Body of pancreas (tissue), 4 donors: ENCODE results near the gene SMPD1. TPM values are rescaled to one million over a fixed set of nuclear protein-coding genes. Genes with fewer than 3 reads are reported as not detected.

Experiments used
- ATAC-seq: fragments of 150-250 bp; one replicate; pipeline ENCODE4 v1.9.1; 2016
- DNase-seq, 4 donors: peaks; one replicate each; pipeline ENCODE4 v3.0.0-alpha.2; 2019
- H3K27ac ChIP-seq, 4 donors: fragments of 200-600 bp; sonication (generic); 1 replicate in 3 of 4; 2 replicates in 1 of 4; pipeline versions ENCODE4 v1.5.1 to v1.6.1; 2016 to 2019; ENCODE audit warnings: mild to moderate bottlenecking in 1 of 4, mixed read lengths in 1 of 4, moderate library complexity in 1 of 4
- H3K27me3 ChIP-seq, 2 donors: fragments of 200-600 bp; sonication (generic); one replicate each; pipeline ENCODE4 v1.6.0; 2016; ENCODE audit warnings: mild to moderate bottlenecking in 1 of 2
- H3K36me3 ChIP-seq, 2 donors: fragments of 200-600 bp; sonication (generic); replicated peaks in 1 of 2; 2 replicates each; pipeline ENCODE4 v1.5.1; 2016; ENCODE audit warnings: low read depth in 2 of 2; ENCODE audit not compliant: insufficient read depth in 1 of 2
- H3K4me1 ChIP-seq: fragments of 200-600 bp; sonication (generic); one replicate; pipeline ENCODE4 v1.6.0; 2016
- H3K4me3 ChIP-seq, 2 donors: fragments of 200-600 bp; sonication (generic); 1 replicate in 1 of 2; 2 replicates in 1 of 2; pipeline ENCODE4 v1.5.1; 2016 to 2019
- H3K9me3 ChIP-seq, 3 donors: fragments of 200-600 bp; sonication (generic); 1 replicate in 2 of 3; 2 replicates in 1 of 3; pipeline ENCODE4 v1.5.1; 2016
- POLR2A ChIP-seq, 3 donors: fragments of 450-650 bp; IDR thresholded peaks; one replicate each; pipeline ENCODE4 v1.6.1; 2016; ENCODE audit warnings: antibody characterized with exemption in 3 of 3, mild to moderate bottlenecking in 2 of 3
- WGBS, 2 donors: methylation state at CpG; one replicate each; pipeline ENCODE4 v1.1.5; 2017; 5-methylcytosine and 5-hydroxymethylcytosine counted together
- intact Hi-C: fragments of 100-400 bp; cut with DNase I; formaldehyde crosslinking; loops from one replicate; pipeline ENCODE4 v1.15.1; 2023
- total RNA-seq, 2 donors: library from RNA; depleted of rRNA; stranded (reverse); fragments of >200 nt; gene quantifications; one replicate each; pipeline ENCODE4 v1.1.0, GENCODE V29; 2016
- TF ChIP-seq, protein P1 (sequence below), 7 experiments: fragments of 450-650 bp in 4 of 7; fragments of 200-600 bp in 3 of 7; sonication (generic) in 3 of 7; IDR thresholded peaks; one replicate each; pipeline ENCODE4 v1.5.1; 2016 to 2019; ENCODE audit warnings: antibody characterized with exemption in 7 of 7

The SMPD1 gene
- total RNA-seq, 2 donors from 2014 or later, result 17.1 to 29.7 TPM

GRCh38 chr11:6365659-6366058, 24.6 kb upstream of the SMPD1 start:
- peaks cover 46% of the 10 kb centered on the region for H3K4me1 ChIP-seq
- peak overlapping the region; percentile 54 to 80 (median 68) for H3K27ac ChIP-seq
- DNase-seq (peak; percentile 85 to 93 (median 91)), ATAC-seq (peak; percentile 95)
- WGBS, 2 donors, result 17 to 27% methylated on average over 2 of the region's 2 CpGs
- peak in 1 of 3 donors; percentile 7 for TF ChIP-seq POLR2A (IDR thresholded peaks at IDR 0.05)
- TF ChIP-seq, protein P1, sequence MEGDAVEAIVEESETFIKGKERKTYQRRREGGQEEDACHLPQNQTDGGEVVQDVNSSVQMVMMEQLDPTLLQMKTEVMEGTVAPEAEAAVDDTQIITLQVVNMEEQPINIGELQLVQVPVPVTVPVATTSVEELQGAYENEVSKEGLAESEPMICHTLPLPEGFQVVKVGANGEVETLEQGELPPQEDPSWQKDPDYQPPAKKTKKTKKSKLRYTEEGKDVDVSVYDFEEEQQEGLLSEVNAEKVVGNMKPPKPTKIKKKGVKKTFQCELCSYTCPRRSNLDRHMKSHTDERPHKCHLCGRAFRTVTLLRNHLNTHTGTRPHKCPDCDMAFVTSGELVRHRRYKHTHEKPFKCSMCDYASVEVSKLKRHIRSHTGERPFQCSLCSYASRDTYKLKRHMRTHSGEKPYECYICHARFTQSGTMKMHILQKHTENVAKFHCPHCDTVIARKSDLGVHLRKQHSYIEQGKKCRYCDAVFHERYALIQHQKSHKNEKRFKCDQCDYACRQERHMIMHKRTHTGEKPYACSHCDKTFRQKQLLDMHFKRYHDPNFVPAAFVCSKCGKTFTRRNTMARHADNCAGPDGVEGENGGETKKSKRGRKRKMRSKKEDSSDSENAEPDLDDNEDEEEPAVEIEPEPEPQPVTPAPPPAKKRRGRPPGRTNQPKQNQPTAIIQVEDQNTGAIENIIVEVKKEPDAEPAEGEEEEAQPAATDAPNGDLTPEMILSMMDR (IDR thresholded peaks at IDR 0.05), result peak in 1 of 7 experiments; percentile 11
- intact Hi-C loops, result loop anchor here (10.0 kb wide), 1 partner anchor 341 kb away; no protein-coding TSS in a partner anchor
- H3K36me3 ChIP-seq, result no peaks in the 10 kb centered on the region
- H3K4me3 ChIP-seq, result no peak overlapping the region
- H3K27me3 ChIP-seq, result no peaks in the 10 kb centered on the region
- H3K9me3 ChIP-seq, result no peaks in the 10 kb centered on the region

DNA sequence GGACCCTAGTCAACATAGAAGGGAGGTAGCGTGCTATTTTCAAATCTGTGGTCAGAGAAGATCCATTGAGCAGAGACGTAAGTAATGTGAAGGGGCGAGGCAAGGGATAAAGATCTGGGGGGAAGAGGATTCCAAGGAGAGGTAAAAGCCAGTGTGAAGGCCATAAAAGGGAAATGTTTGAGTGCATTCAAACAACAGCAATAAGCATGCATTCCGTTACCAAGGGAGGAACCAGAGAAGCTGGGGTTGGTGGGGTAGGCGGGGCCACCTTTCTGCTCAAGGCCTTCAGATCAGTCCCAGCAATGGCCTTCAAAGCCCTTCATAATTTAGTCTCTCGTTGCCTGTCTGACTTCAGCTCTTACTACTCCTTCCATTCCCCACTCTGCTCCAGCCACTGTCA, 18.4 kb upstream of the SMPD1 start:
- Histone ChIP-seq H3K36me3 (no peaks in the 10 kb centered on the region), H3K4me3 (no peak overlapping the region), H3K27ac (no peak overlapping the region), H3K4me1 (no peaks in the 10 kb centered on the region), H3K9me3 (no peaks in the 10 kb centered on the region), H3K27me3 (no peaks in the 10 kb centered on the region)
- WGBS, 2 donors, result 76 to 83% methylated on average over 6 of the region's 6 CpGs
- TF ChIP-seq POLR2A (IDR thresholded peaks at IDR 0.05), result no peak
- TF ChIP-seq, protein P1 (IDR thresholded peaks at IDR 0.05), result no peak
- intact Hi-C loops, result no loop called here
- no peak for ATAC-seq
- no peak for DNase-seq

DNA sequence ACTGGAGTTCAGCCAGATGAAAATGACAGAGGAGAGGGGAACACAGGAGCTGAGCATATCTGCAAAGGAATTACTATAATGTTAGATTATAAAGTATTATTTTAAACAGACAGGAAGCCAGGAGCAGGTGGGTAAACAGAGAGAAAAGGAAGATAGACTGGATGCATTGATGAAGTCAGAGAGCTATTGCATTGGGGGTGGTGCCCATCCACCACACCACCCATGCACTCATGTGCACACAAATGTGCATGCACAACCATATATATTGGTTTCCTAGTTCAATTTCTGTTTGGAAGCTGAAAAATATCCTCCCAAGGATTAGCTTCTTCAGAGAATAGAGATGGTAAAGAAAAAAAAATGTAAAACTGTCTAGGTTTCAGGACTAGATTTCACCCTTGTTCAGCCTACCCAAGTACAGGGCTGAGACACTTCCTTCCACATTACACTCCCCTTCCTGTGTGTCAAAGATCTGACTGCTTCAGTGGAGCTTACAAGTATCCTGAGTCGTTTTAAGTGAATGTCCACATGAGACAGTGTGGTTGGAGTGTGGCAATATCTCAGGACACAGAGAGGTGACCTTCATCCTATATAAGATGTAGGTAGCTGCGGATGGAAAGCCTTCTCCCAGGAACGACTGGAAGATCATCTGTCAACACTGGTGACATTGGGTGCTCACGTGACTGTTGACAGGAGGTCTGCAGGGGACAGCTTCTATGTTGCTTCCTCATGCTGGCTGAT, 12.2 kb upstream of the SMPD1 start:
- intact Hi-C loops, result no loop called here
- ATAC-seq (no peak), DNase-seq (no peak)
- Histone ChIP-seq H3K27ac (no peak overlapping the region), H3K27me3 (no peaks in the 10 kb centered on the region), H3K36me3 (no peaks in the 10 kb centered on the region), H3K4me1 (no peaks in the 10 kb centered on the region), H3K4me3 (no peak overlapping the region), H3K9me3 (no peaks in the 10 kb centered on the region)
- no peak for TF ChIP-seq POLR2A (IDR thresholded peaks at IDR 0.05)
- TF ChIP-seq, protein P1 (IDR thresholded peaks at IDR 0.05), result no peak
- 37 to 44% methylated on average over 4 of the region's 4 CpGs for WGBS, 2 donors

DNA sequence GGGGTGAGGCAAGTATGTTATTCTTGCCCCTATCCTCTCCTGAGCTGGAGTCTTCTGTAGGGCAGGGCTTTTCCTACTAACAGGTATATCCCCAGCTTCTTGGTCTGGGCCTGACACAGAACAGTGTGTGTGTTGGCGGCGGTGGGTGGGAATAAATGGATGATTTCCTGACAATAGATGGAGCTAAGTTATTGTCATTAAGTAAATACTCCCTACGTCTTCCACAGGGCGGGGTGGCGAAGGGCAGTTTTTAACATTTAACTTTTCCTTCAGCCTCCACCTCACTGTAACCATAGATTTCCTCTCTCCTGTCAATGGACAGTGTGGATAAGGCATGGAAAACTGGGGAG, 11.7 kb upstream of the SMPD1 start:
- Histone ChIP-seq H3K4me1 (peaks cover under 1% of the 10 kb centered on the region), H3K36me3 (no peaks in the 10 kb centered on the region), H3K9me3 (no peaks in the 10 kb centered on the region), H3K27me3 (no peaks in the 10 kb centered on the region), H3K4me3 (no peak overlapping the region), H3K27ac (no peak overlapping the region)
- WGBS, 2 donors, result 59 to 62% methylated on average over 5 of the region's 5 CpGs
- DNase-seq, result no peak
- no peak for ATAC-seq
- TF ChIP-seq POLR2A (IDR thresholded peaks at IDR 0.05), result no peak
- TF ChIP-seq, protein P1 (IDR thresholded peaks at IDR 0.05), result no peak
- intact Hi-C loops, result no loop called here
